RWPE2 (cell line): Measurements from ENCODE around the gene KIF21B.

Experiments
- ATAC-seq: fragments of 200-7000 bp; cut with Tn5 transposase; 3 replicates; pipeline ENCODE4 v1.9.1; 2021; ENCODE audit warnings: low read depth
- DNase-seq: peaks from one replicate; pipeline ENCODE4 v3.0.0-alpha.2; 2020; ENCODE audit warnings: low spot score
- H3K27ac ChIP-seq: fragments of 450-650 bp; 2 replicates; pipeline ENCODE4 v1.5.1; 2017; ENCODE audit warnings: mild to moderate bottlenecking; ENCODE audit not compliant: poor library complexity, severe bottlenecking
- H3K27me3 ChIP-seq: fragments of 250-450 bp; sonication (Bioruptor Pico); 2 replicates; pipeline ENCODE4 v1.5.1; 2021; ENCODE audit warnings: mild to moderate bottlenecking, moderate library complexity; ENCODE audit not compliant: insufficient read depth, poor library complexity, severe bottlenecking
- H3K36me3 ChIP-seq: fragments of 250-450 bp; sonication (Bioruptor Pico); 2 replicates; pipeline ENCODE4 v1.5.1; 2020; ENCODE audit warnings: low read depth, mild to moderate bottlenecking, moderate library complexity
- H3K4me1 ChIP-seq: fragments of 250-450 bp; sonication (Bioruptor Pico); 2 replicates; pipeline ENCODE4 v1.5.1; 2021; ENCODE audit warnings: mild to moderate bottlenecking, moderate library complexity; ENCODE audit not compliant: insufficient read depth, poor library complexity, severe bottlenecking
- H3K4me3 ChIP-seq: fragments of 250-450 bp; sonication (Bioruptor Pico); 2 replicates; pipeline ENCODE4 v1.5.1; 2021; ENCODE audit warnings: mild to moderate bottlenecking, moderate library complexity; ENCODE audit not compliant: severe bottlenecking
- H3K9me3 ChIP-seq: fragments of 250-450 bp; sonication (Bioruptor Pico); 2 replicates; pipeline ENCODE4 v1.5.1; 2021; ENCODE audit warnings: mild to moderate bottlenecking, moderate library complexity; ENCODE audit not compliant: severe bottlenecking
- TF ChIP-seq, protein P1 (sequence below): fragments of 450-650 bp; IDR thresholded peaks from one replicate; pipeline ENCODE4 v1.5.1; 2017; ENCODE audit warnings: mild to moderate bottlenecking, moderate library complexity; ENCODE audit not compliant: poor library complexity, severe bottlenecking

The KIF21B gene

DNA sequence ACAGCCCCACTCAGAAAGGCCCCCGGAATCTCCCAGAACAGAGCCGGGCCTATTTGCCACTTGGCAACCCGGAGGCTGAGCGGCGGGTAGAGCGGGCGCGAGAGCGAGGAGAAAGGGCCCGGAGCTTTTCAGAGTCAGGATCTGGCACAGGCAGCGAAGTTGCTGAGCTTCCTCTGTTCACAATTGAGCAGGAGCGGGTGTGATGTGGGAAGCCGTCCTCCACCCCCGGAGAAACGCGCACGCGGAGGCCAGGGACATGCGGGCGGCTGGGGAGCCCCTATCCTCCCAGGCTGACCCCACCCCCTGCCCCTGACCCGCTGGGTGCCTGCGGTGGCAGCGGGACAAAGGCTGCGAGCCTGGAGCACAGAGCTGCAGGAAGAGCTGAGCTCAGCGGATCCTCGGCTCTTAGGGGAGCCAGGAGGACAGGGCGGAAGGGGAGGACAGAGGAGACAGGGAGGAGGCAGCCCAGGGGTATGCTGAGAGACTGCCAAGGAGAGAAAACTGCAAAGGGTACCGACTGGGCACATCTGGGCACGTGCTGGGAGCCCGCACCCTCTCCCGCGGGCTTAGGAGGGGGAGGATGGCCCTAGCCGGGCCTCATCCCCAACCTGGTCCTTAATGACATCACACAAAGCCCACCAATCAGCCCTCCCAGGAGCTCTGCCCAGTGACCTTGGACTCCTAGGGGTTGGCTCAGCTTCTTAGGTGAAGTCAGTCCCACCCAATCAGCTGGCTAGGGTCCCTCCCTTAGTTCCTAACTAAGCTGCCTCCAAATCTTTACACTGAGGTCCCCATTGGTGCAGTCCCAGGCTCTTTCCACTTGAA is 9.3 kb downstream of the KIF21B start:
- Histone ChIP-seq H3K4me3 (no peak overlapping the region), H3K36me3 (no peaks in the 10 kb centered on the region), H3K27ac (no peak overlapping the region), H3K9me3 (no peaks in the 10 kb centered on the region), H3K27me3 (no peaks in the 10 kb centered on the region), H3K4me1 (peaks cover 5% of the 10 kb centered on the region)
- no peak for ATAC-seq
- TF ChIP-seq, protein P1, sequence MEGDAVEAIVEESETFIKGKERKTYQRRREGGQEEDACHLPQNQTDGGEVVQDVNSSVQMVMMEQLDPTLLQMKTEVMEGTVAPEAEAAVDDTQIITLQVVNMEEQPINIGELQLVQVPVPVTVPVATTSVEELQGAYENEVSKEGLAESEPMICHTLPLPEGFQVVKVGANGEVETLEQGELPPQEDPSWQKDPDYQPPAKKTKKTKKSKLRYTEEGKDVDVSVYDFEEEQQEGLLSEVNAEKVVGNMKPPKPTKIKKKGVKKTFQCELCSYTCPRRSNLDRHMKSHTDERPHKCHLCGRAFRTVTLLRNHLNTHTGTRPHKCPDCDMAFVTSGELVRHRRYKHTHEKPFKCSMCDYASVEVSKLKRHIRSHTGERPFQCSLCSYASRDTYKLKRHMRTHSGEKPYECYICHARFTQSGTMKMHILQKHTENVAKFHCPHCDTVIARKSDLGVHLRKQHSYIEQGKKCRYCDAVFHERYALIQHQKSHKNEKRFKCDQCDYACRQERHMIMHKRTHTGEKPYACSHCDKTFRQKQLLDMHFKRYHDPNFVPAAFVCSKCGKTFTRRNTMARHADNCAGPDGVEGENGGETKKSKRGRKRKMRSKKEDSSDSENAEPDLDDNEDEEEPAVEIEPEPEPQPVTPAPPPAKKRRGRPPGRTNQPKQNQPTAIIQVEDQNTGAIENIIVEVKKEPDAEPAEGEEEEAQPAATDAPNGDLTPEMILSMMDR, result no peak
- DNase-seq, result no peak

DNA sequence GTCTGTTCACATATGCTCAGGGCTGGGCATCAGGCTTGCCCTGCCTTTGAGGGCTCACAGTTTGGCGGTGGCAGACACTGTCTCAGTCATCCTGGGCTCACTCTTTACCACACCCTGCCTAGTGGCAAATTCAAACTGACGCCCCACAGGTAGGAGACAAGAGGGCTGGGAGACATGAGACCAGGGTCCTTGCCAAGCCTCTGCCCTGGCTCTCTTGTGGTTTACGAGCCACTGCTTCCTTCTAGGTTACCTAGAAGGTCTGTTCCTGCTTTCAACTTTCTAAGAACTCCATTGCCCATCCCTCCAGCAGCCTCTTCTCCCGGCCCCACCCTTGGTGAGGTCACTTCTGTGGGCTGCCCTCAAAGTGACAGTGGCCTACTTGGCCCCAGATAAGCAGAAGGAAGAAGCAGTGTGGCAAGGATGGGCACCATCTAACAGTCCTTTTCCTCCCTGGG is 10.5 kb downstream of the KIF21B start:
- TF ChIP-seq, protein P1, result no peak
- no peak for ATAC-seq
- no peak overlapping the region for H3K27ac ChIP-seq

DNA sequence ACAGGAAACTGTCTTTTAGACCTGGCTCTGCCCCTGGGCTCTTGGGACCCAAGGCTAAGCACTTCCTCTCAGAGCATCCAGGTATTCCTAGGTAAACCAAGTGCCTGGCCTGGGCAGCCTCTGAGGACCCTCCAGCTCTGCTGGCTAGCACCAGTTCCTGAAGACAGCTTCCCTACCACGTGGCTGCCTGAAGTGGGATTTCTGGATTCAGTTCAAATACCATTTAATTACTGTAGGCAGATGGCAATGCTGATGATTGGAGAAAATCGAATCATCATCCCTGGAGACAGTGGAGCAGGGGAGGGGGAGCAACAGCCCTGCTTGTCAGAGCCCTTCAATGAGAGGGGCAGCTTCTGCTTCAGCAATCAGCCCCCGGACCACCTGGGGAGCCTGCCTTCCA is 11.9 kb downstream of the KIF21B start:
- H3K27me3 ChIP-seq, result no peaks in the 10 kb centered on the region
- H3K9me3 ChIP-seq, result no peaks in the 10 kb centered on the region
- H3K27ac ChIP-seq, result no peak overlapping the region
- TF ChIP-seq, protein P1, result no peak
- ATAC-seq (no peak), DNase-seq (no peak)
- H3K36me3 ChIP-seq, result no peaks in the 10 kb centered on the region
- H3K4me3 ChIP-seq, result no peak overlapping the region
- peaks cover 2% of the 10 kb centered on the region for H3K4me1 ChIP-seq

More for the DNA sequence above, 10.5 kb downstream of the KIF21B start:
- H3K4me3 ChIP-seq, result no peak overlapping the region
- H3K36me3 ChIP-seq, result no peaks in the 10 kb centered on the region
- DNase-seq, result no peak
- H3K4me1 ChIP-seq, result peaks cover 2% of the 10 kb centered on the region
- H3K9me3 ChIP-seq, result no peaks in the 10 kb centered on the region
- H3K27me3 ChIP-seq, result no peaks in the 10 kb centered on the region

DNA sequence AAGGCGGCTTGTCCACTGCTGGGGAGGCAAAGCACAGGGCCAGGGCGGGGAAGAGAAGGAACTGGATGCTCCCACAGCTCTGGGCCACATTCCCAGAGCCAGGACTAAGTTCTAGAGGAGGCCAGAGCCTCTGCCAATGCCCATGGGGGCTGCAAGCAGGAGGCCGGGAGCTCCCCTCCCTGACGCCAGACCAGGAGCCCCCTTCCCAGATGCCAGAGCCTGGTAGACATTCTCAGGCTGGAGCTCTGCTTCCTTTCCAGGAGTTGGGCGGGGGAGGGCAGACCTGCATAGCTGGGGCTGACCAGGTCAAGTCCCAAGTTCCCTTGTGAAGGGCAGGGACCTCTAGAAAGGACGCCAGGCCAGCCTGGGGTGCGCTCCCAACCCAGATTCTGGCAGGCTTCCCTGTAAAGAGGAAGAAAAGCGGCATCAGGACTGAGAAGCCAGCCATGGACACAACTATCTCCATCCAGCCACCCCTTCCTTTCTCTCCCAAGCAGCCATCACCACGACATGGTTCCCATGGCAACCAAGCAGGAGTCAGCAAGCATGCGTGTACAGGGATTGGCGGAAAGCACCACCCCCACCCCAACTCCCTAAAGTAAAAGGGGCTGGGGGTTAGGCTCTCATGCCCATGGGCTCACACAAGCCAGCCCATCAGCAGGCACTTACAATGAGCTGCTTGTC is 13.4 kb downstream of the KIF21B start:
- Histone ChIP-seq H3K36me3 (no peaks in the 10 kb centered on the region), H3K4me1 (peaks cover 2% of the 10 kb centered on the region), H3K4me3 (no peak overlapping the region), H3K27ac (no peak overlapping the region), H3K9me3 (no peaks in the 10 kb centered on the region), H3K27me3 (no peaks in the 10 kb centered on the region)
- TF ChIP-seq, protein P1, result no peak
- ATAC-seq, result no peak
- DNase-seq, result no peak
